ENCODE measurements around the gene DHX34.
"Not testable (repeated sequence)": the region's sequence is repeated elsewhere in the genome, so short reads cannot be mapped to it uniquely, and the experiment has no call there.

DHX34 gene

DNA sequence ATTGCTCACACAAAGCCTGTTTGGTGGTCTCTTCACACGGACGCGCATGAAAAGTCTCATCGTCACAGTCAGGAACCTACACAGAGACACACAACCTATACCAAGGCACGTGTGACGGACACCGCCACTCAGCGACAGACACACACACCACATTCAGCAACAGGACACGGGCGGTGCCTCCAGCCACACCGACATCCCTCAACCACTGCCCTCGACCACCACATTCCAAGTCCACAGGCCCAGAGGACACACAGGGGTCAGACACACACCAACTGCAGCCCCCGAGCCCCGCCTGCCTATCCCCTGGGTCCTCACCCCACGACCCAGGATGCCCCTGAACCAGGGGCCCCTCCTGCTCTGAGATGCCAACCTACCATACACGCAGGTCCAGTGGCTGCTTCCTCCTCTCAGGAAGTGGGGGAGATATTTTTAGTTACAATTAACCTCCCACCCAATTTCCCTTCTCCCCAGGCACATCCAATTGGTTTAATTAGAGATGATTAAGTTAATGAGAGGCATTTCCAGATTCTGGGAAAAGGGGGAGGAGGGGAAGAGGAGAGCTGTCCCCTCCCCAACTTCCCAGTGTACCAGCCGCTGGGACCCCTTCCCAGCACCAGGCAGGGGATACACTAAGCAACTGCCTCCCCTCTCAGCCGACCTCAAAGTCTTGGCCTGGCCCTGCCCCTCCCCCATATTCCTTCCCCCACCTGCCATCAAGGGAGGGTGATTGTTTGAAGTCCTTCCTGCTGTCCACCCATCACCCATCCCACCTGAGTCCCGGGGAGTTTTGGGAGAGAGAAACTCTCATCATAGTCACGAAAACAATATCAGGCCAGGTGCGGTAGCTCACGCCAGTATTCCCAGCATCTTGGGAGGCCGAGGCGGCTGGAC lies 49.8 kb downstream of the DHX34 start:
- no peak for DNase-seq

DNA sequence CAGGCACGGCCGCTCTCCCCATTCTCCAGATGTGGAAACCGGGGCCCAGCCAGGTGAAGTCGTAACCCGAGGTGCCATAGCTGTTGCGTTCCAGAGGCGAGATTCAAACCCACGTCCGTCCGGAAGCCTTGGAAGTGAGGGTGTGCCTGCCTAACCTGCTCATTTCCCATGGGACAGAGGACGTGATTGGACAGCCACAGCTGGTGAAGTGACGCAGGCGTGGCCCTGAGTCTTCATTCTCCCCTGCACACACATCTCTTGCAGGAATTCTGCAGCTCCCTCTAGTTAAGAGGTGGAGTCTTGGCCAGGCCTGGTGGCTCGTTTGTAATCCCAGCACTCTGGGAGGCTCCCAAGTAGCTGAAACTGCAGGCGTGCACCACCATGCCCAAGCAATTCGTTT lies 53.4 kb downstream of the DHX34 start:
- DNase-seq: no peak

DNA sequence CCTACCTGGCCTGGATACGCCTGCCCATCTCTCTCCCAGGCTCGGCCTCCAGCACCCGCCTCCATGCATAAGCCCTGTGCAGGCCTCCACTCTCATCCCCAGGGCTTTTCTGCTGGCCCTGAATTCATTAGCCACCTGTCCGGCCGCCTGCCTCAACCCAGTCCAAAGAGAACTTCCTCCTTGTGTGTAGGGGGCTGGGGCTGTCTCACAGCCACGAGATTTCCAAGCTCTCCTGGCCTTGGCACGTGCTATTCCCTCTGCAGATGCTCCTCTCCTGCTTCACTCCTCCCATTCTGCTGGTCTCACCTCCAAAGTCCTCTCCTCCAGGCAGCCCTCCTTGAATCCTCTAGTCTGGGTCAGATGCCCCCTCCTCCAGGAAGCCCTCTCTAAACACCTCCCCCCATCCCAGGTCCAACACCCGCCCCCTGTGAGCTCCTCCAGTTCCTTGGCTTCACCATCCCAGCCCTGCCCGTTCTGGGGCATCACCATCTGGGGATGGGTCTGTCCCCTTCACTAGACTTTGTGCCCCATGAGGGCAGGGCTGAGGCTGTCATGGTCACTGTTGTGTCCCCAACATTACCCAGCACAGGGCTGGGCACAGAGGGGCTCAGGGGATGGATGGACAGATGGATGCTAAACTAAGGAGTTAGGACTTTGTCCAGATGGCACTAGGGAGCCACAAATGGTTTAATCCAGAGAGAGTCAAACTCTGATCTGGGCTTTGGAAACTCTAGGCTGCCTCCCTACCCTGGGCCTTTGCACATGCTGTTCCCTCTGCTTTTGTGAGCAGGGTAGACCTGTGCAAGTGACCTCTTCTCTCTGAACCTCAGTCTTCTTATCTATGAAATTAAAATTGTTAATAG lies 55.5 kb downstream of the DHX34 start:
- no peak for DNase-seq

DNA sequence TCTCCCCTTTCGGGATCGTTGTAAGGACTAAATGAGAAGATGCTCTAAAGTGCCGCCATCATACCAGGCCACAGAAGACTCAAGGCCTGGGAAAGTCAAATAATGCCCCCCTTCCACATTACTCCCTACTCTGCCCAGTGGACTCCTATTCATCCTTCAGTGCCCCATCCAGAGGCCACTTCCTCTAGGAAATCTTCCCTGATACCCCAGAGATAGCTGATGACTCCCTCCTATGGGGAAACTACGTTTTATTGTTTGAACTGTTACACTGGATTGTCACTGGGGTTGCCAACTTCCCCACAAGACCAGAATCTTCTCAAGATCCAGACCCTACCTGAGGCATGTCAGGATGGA lies 56.1 kb downstream of the DHX34 start:
- DNase-seq: no peak

DNA sequence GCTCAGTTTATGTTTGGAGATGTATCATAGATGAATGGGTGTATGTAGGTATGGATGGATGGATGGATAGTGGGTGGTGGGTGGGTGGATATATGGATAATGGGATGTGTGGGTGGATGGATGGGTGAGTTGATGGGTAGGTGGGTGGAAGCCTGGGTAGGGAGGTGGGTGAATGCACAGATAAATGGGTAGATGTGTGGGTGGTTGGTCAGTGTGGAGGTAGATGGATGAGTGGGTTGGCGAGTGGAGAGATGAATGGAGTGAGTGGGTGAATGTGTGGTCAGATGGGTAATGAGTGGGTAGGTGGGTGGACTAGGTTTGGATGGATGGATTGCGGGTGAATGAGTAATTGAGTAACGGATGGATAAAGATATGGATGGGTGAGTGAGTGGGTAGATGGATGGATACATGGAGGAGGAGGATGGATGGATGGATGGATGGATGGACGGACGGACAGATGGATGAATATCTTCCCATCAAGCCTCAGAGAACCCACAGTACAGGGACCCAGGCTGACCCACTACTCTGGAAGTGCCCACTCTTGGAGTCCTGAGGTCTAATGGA lies 56.8 kb downstream of the DHX34 start:
- DNase-seq: no peak

DNA sequence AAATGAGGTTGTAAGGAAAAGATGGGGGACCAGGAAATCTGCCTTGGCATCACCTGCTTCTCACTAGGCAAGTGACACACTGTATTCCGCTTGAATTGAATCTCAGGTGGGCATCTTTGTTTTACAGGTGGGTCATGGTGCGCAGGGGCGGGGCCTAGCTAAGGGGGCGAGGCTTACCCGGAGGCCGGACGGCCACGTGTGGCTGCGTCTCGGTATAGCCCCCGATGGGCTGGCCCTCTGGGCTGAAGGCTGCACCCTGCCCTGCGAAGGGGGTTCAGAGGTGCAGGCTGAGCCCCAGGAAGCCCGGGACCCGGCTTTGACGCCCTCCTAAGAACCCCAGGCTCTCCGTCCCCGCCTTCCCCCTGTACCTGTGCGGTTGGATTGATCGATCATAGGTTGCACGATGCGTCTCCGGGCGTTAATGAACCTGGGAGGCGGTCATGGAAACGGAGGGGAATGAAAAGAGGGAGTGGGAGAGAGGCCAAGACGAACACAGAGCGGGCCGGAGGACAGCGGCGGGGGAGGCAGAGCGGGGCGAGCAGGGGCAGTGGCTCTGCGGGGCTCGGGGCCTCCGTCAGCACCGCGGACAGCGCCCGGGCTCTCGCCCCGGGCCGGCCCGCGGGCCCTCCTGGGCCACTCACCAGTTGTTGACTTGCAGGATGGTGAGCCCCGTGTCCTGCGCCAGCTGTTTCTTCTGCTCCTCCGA lies 57.7 kb downstream of the DHX34 start:
- no peak for DNase-seq

DNA sequence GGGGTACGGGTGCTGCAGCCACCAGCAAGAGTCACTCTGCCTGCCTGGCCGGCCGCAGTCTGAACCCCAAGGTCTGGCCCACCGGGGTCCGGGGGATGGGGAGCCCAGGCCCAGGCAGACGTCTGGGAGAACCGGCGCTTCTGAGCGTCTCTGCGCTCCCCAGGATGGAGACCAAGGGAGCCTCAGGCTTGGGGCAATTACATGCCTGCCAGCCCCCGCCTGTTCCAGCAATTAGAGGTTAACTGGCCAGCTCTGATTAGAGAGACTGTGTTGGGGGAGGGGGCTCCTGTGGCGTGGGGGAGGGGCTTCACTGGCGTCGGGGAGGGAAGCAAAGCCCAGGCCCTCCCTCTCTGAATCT lies 58.3 kb downstream of the DHX34 start:
- no peak for DNase-seq

DNA sequence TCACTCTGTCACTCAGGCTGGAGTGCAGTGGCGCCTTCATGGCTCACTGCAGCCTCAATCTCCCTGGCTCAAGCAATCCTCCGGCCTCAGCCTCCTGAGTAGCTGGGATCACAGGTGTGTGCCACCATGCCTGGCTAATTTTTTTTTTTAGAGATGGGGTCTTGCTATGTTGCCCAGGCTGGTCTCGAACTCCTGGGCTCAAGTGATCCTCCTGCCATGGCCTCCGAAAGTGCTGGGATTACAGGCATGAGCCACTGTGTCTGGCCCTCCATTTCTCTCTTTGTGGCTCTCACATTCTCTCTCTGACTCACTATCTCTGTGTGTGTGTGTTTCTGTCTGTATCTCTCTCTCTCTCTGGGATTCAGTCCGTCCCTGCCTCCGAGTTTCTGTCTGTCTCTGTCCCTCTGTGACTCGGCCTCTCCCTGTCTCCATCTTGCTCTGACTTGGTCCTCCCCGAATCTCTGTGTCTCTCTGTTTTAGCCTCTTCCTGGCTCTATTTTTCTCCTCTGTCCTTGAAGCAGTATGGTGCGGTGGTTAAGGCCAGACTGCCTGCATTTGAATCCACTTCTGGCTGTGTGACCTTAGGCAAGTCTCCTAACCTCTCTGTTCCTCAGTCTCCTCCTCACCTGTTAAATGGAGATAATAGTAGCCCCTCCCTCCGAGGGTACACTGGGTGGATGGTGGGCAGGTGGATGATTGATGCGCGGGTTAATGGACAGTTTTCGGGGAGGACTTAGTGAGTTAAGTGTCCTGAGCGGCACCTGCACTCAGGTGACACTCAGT lies 59.2 kb downstream of the DHX34 start:
- no peak for DNase-seq

DNA sequence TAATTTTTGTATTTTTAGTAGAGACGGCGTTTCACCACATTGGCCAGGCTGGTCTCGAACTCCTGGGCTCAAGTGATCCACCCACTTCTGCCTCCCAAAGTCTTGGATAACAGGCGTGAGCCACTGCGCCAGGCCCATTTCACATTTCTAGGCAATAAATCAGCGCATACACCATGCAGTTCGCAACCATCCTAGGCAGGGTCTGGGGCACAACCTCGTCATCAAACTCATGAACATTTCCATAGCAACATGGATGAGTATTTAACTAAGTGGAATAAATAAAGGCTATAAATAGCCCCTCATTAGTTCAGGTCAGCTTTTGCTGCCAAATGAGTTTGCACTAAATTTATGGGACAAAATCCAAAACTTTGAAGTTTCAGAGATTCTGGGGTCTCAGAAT lies 62.0 kb downstream of the DHX34 start:
- DNase-seq: no peak

DNA sequence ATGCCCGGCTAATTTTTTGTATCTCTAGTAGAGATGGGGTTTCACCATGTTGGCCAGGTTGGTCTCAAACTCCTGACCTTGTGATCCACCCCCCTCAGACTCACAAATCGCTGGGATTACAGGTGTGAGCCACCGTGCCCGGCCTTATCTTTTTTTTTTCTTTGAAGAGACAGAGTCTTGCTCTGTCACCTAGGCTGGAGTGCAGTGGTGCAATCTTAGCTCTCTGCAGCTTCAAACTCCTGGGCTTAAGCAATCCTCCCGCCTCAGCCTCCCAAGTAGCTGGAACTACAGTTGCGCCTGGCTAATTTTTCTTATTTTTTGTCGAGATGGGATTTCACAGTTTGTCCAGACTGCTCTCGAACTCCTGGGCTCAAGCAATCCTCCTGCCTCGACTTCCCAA lies 62.6 kb downstream of the DHX34 start:
- DNase-seq: not testable (repeated sequence)

DNA sequence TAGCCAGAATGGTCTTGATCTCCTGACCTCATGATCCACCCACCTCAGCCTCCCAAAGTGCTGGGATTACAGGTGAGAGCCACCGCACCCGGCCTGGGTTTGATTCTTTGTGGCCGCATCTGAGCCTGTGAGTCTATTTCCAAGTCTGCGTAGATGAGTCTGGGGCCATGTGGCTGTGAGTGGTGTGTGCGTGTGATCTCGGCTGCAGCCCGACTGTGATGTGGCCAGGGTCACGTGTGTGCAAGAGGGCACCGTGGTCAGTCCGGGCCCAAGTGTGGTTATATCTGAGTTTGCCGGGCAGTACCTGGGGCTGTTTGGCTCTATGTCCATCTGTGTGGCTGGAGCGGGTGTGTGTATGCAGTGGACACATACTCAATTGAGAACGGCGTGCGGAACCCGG lies 64.8 kb downstream of the DHX34 start:
- no peak for DNase-seq

DNA sequence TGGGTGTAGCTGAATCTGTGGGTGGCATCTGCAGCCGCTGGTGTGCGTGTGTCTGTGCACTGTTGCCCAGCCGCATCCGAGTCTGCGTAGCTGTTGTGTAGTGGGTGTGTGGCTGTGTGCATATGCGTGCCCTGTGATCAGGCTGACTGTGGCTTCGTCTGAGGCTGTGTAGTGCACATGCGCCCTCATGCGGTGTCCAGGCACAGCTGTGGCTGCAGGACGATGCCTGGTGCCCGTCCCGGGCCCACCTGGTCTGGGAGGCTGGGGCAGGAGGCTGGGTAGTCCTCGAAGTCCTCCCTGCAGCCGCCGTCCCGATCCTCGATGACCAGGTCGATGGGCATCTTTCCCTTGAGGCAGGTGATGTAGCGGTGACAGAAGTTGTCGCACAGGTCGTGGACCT lies 65.4 kb downstream of the DHX34 start:
- no peak for DNase-seq

DNA sequence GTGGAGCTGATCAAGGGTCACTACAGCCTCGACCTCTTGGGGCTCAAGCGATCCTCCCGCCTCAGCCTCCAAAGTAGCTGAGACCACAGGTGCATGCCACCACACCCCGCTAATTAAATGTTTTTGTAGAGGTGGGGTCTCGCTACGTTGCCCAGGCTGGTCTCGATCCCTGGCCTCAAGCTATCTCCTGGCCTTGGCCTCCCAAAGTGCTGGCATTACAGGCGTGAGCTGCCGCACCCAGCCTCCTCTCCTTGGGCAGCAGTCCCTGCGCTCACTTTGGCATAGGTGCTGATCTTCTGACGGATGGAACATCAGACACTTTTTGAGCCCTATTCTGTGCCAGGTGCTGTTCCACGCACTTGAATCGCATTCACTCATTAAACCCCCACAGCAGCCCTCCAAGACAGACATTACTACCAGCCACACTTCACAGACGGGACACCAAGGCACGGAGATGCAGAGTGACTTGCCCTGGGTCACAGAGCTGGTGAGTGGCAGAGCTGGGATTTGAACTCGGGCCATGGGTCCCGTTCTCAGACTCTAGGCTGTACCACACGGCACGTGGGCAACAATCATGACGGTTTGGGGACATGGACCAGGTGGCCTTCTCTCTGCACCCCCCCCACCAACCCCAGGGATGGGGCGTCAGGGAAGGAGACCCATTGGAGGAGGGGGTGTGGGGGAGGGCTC lies 67.0 kb downstream of the DHX34 start:
- DNase-seq: no peak

DNA sequence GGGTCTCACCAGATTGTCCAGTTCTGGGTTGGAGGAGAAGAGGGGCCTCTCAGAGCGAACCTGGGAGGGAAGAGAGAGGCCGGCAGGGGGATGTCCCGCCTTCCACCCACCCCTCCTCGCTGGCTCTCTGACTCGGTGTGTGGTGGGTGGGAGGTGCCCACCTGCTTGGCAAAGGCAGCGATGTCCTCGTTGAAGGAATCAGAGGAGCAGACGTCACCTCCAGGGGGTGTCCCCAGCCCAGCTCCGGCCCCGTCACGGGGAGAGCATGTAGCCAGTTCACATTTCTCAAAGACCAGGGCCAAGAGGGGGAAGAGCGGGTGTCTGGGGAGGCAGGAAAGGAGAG lies 67.5 kb downstream of the DHX34 start:
- DNase-seq: no peak

DNA sequence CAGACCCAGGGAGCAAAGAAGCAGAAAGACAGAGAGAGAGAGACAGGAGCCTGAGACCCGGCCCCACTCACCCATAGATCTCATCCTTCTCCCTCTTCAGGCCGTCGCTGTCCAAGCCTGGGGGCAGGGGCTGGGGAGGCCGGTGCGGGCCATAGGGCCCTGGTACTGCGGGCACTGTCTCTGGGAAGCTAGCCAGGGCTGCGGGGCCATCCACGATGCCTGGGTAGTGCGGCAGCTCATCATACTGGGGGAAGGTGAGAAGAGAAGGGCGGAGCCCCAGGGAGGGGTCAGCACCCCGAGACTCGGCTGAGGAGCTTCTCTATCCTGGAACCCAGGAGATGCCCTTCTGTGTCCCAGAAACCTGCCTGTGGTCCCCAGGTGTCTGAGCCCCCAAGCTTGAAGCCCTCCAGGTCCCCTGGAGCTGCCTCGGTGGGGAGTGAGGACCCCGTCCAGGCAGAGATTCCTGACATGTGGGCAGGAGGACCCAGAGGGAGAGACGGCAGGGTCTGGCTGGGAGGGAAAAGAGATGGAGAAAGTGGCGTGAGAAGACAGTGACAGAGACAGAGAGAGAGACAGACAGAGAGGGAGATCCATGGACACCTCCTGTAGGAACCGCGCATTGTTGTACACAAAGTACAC lies 68.1 kb downstream of the DHX34 start:
- no peak for DNase-seq

DNA sequence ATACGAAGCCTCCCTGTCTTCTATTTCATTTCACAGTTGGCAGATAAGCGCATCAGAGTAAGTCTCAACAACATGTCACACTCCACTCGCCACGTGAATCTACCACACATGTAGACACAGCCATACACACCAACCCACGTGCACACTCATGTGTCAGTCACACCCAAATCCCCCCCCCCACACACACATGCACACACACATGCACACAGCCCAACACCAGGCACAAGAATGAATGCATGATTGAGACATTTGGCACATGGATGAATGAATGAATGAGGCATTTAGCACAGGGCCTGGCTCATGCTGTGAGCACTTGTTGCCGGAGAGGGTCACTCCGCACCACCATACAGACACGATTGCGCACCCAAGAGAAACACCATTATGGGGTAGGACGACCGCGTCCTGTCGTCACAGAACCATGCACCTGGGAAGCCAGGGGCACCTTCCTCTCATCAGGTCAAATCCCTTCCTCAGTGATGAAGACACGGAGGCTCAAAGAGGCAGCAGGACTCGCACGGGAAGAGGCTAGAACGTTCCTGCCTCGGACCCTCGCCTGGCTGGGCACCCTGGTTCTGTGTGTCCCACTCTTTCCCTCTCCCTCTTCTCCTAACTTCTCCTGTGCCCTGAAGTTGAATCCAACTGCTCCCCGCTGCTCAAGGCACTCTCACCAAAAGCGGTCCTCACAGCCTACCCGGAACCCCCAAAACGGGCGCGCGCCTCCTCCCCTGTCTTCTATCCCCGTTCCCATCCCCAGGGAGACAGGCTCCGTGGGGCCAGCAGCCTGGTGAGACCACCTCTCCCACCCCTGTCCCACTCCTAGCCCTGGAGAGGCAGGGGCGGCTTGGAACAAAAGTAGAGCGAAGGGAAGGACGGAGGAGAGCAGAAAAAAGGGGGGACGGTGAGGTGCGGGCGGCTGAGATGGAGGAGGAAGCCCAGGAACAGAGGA lies 68.9 kb downstream of the DHX34 start:
- DNase-seq: no peak

DNA sequence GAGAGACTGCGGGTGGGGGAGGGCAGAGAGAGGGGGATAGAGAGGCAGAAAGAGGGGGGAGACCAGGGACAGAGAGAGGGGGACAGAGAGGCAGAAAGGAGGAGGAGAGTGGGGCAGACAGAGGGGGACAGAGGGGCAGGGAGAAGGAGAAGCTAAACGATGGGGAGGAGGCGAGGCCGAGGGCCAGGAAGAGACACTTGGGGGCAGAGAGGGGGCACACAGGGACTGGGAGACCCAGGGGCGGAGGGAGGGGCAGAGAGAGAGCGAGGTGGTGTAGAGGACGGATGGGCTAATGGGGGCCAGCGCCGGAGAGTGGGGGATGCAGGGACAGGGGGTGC lies 69.5 kb downstream of the DHX34 start:
- DNase-seq: no peak

DNA sequence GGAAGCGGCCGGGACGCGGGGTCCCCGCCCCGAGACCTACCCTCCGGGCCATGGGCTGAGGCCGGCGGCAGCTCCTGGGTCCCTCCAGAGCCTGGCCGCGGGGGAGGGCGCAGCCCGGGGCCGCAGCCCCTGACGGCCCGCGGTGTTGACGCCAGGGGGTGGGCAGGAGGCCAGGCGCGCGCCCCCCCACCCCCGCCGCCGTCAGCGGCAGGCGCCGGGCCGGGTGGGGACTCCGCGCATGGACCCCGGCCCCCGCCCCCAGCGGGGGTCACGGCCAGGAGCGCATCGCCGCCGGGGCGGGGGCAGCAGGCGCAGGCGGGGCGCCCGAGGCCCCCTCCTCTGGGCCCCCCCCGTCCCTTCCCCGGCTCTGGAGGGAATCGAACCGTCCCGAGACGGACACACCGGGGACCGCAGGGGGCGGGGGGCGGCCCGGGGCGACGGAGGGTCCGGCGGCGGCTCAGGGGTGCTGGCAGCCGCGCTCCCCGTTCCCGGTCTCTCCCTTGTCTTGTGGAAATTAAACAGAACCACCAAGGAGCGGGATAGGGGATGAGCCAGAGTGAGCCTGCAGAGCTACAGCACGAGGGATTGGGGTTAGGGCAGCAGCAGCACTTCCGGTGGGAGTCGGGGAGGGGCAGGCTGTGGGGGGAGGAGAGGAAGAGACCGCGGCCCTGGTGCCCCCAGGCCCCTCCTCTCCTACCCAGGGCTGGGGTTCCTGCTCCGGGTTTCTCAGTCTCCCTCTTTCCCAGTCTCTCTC lies 70.1 kb downstream of the DHX34 start, which contains the start of gene MEIS3:
TSS of gene MEIS3 (minus strand) at position 498 of the 754 bp plus-strand sequence. CDS start at position 52, 446 bp downstream.
- no peak for DNase-seq

DNA sequence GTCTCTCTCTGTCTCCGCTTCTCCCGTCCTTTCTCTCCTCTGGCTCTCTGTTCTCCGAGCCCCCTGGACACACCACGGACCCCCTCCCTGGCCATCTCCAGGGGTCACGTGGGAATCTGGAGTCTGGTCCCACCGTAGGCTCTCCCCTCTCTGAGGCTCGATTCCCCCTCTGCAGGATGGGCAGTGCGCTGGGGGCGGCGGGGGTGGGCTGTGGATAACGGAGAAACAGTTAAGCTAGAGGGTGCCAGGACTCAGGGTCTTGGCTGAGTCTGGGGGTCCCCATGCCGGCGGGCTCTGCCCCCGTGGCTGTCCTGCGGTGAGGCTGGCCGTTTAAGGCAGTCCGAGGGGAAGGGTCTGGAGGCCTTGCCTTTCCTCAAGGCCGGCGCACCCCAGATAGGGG lies 70.7 kb downstream of the DHX34 start:
- no peak for DNase-seq
